HepG2 (cell line): ENCODE measurements around the gene CARHSP1. TPM values are rescaled to one million over a fixed set of nuclear protein-coding genes. Genes with fewer than 3 reads are reported as not detected.

Experiments
- ATAC-seq: fragments of 200-7000 bp; cut with Tn5 transposase; 3 replicates; pipeline ENCODE4 v1.9.1; 2020; ENCODE audit warnings: mild to moderate bottlenecking, moderate library complexity
- BruUV-seq: library from RNA; stranded (reverse); fragments of 400-500 nt; replicated peaks from 2 replicates; lab custom pipeline; 2021; lab: Mats Ljungman, UMichigan
- CTCF ChIA-PET: fragments of 300-600 bp; formaldehyde crosslinking; extraction: SDS; loops from one replicate; lab custom pipeline; 2021; ENCODE audit warnings: low total read pairs, inconsistent platforms, low intra/inter-chr PET ratio; lab: Yijun Ruan, JAX
- POLR2A ChIA-PET: fragments of 350-600 bp; sonication (Branson Sonifier 250); formaldehyde crosslinking; loops from one replicate; lab custom pipeline; 2020; ENCODE audit warnings: antibody characterized with exemption, inconsistent platforms; lab: Yijun Ruan, JAX
- DNase-seq: peaks from one replicate; pipeline ENCODE4 v3.0.0-alpha.2; 2015; ENCODE audit warnings: low spot score
- FAIRE-seq: peaks from 3 replicates; lab custom pipeline; 2011; peaks lifted over from hg19 to GRCh38; lab: Jason Lieb, UNC
- H2AFZ ChIP-seq: one replicate; pipeline ENCODE4 v1.6.1; 2011; ENCODE audit warnings: low read length, inconsistent platforms
- H3K27ac ChIP-seq: fragments of 300-600 bp; 3 replicates; pipeline ENCODE4 v1.8.0; 2011; ENCODE audit warnings: mixed run types, mild to moderate bottlenecking, mixed read lengths, low read length, inconsistent platforms; ENCODE audit not compliant: insufficient read depth; ENCODE audit errors: extremely low read length
- H3K27me3 ChIP-seq, 2 experiments: fragments of 200-600 bp in 1 of 2; 2 replicates in 1 of 2; 3 replicates in 1 of 2; pipeline versions ENCODE4 v1.6.0 to v1.8.0; 2011; ENCODE audit warnings: low read length in 2 of 2, mild to moderate bottlenecking in 2 of 2, moderate library complexity in 2 of 2, inconsistent platforms in 1 of 2; ENCODE audit not compliant: insufficient read depth in 2 of 2, control insufficient read depth in 1 of 2
- H3K36me3 ChIP-seq, 2 experiments: fragments of 200-600 bp in 1 of 2; replicated peaks in 1 of 2; 2 replicates in 1 of 2; 3 replicates in 1 of 2; pipeline versions ENCODE4 v1.5.1 to v1.8.0; 2011; ENCODE audit warnings: low read length in 2 of 2, inconsistent platforms in 1 of 2; ENCODE audit not compliant: insufficient read depth in 2 of 2, control insufficient read depth in 1 of 2
- H3K4me1 ChIP-seq: 2 replicates; pipeline ENCODE4 v1.5.1; 2012; ENCODE audit warnings: low read length, inconsistent platforms; ENCODE audit not compliant: insufficient read depth
- H3K4me2 ChIP-seq: 2 replicates; pipeline ENCODE4 v1.6.0; 2011; ENCODE audit warnings: low read depth, low read length, inconsistent platforms
- H3K4me3 ChIP-seq, 3 experiments: fragments of 200-600 bp in 1 of 3; sonication (generic), shearing (Covaris generic) in 1 of 3; replicated peaks in 1 of 3; 2 replicates each; pipeline ENCODE4 v1.5.1; 2011 to 2016; ENCODE audit warnings: low read length in 3 of 3, inconsistent platforms in 2 of 3, low read depth in 2 of 3, mild to moderate bottlenecking in 2 of 3, control low read depth in 1 of 3, mixed read lengths in 1 of 3; ENCODE audit not compliant: insufficient read depth in 1 of 3
- H3K79me2 ChIP-seq: one replicate; pipeline ENCODE4 v1.6.1; 2011; ENCODE audit warnings: low read length, inconsistent platforms; ENCODE audit not compliant: insufficient read depth
- H3K9ac ChIP-seq: 2 replicates; pipeline ENCODE4 v1.6.0; 2011; ENCODE audit warnings: mild to moderate bottlenecking, low read depth, low read length, inconsistent platforms; ENCODE audit not compliant: insufficient read depth
- H3K9me3 ChIP-seq: 2 replicates; pipeline ENCODE4 v1.5.1; 2012; ENCODE audit warnings: mild to moderate bottlenecking, low read length
- H4K20me1 ChIP-seq: 2 replicates; pipeline ENCODE4 v1.6.0; 2011; ENCODE audit warnings: inconsistent platforms, mild to moderate bottlenecking, low read length, moderate library complexity; ENCODE audit not compliant: insufficient read depth
- AGO1 ChIP-seq: fragments of 200-400 bp; formaldehyde crosslinking; IDR thresholded peaks from 2 replicates; pipeline ENCODE4 v1.6.1; 2017; ENCODE audit warnings: mild to moderate bottlenecking, low read depth, low read length, moderate library complexity; ENCODE audit not compliant: poor library complexity, severe bottlenecking
- POLR2AphosphoS5 ChIP-seq: IDR thresholded peaks from 2 replicates; pipeline ENCODE4 v1.6.1; 2012; ENCODE audit warnings: low read depth, low read length
- ZNF768 ChIP-seq: sonication (generic); formaldehyde crosslinking; IDR thresholded peaks from 2 replicates; pipeline ENCODE4 v1.4.0; 2020; ENCODE audit warnings: missing genetic modification reagents
- WGBS: methylation state at CpG from one replicate; pipeline ENCODE4 v1.1.6; 2017; ENCODE audit warnings: low lambda C conversion rate; 5-methylcytosine and 5-hydroxymethylcytosine counted together
- in situ Hi-C: cut with HindIII; loops from 2 replicates; pipeline ENCODE4 v1.10.0; 2017; ENCODE audit warnings: low pct_unique_long_range_greater_than_20kb; ENCODE audit not compliant: extremely low pct_ligation_motif_present
- intact Hi-C: fragments of 100-400 bp; cut with micrococcal nuclease; formaldehyde crosslinking; loops from one replicate; pipeline ENCODE4 v1.10.0; 2022; ENCODE audit not compliant: unreplicated experiment
- polyA plus RNA-seq, 8 experiments: library from polyadenylated mRNA; depleted of rRNA in 3 of 8; stranded (reverse) in 7 of 8; unstranded in 1 of 8; fragments of >200 nt; fragmentation: Illumina TruSeq in 4 of 8; extraction: Trizol in 4 of 8; gene quantifications; 2 replicates each; pipeline versions ENCODE4 v1.2.1 to v1.2.3, GENCODE V29; 2011 to 2016; ENCODE audit warnings: low read depth in 4 of 8, missing spikeins in 1 of 8, mixed read lengths in 1 of 8; ENCODE audit not compliant: insufficient read depth in 1 of 8
- total RNA-seq, 5 experiments: library from RNA; depleted of rRNA; stranded (reverse); fragments of >200 nt; fragmentation: Illumina TruSeq; extraction: Trizol; gene quantifications; 2 replicates each; pipeline ENCODE4 v1.2.3, GENCODE V29; 2016; ENCODE audit warnings: low read depth in 1 of 5
- TF ChIP-seq, protein P1 (sequence below): sonication (generic); formaldehyde crosslinking; IDR thresholded peaks from 2 replicates; pipeline ENCODE4 v1.4.0; 2020; ENCODE audit warnings: missing genetic modification reagents
- TF ChIP-seq, protein P2 (sequence below): sonication (generic); formaldehyde crosslinking; IDR thresholded peaks from 2 replicates; pipeline ENCODE4 v1.5.1; 2020; ENCODE audit warnings: mild to moderate bottlenecking, missing genetic modification reagents, borderline replicate concordance
- TF ChIP-seq, protein P3 (sequence below): sonication (generic); formaldehyde crosslinking; IDR thresholded peaks from 2 replicates; pipeline ENCODE4 v1.8.1; 2023; ENCODE audit warnings: mild to moderate bottlenecking, inconsistent platforms, moderate library complexity, missing genetic modification reagents, borderline replicate concordance
- TF ChIP-seq, protein P4 (sequence below): sonication (generic); formaldehyde crosslinking; conservative IDR thresholded peaks from 2 replicates; pipeline ENCODE4 v1.4.0; 2020; ENCODE audit warnings: mild to moderate bottlenecking, missing genetic modification reagents, moderate library complexity

Gene CARHSP1
- total and polyA plus RNA-seq, 2 of the 13 experiments (the other 11 are each of a cell fraction or from before 2014, with no cell fraction given) = 173 to 345 TPM

DNA sequence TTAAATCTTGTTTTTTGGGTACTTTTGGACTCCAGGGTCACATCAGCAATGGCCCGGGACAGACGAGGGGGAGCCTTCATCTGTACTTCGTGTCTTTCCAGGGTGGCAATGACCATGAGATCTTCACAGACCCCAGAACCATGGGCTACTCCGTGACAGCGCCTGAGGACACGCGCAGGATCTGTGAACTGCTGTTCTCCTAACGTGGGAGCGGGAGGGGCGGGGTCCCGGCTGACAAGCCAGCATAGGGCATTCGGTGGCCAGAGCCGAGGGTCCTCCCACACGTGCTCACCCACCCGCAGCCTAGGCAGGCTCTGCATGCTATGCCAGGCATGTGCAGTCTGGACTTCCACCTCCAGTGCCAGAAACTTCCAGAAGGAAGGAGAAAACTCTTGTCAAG, 21.2 kb downstream of the CARHSP1 start:
- Histone ChIP-seq H3K4me1 (peaks cover 31% of the 10 kb centered on the region), H2AFZ (no peak overlapping the region), H3K9me3 (no peaks in the 10 kb centered on the region), H3K9ac (no peak overlapping the region), H3K79me2 (peaks cover 22% of the 10 kb centered on the region), H4K20me1 (peaks cover 67% of the 10 kb centered on the region), H3K4me3 (no peak overlapping the region), H3K27me3 (no peaks in the 10 kb centered on the region), H3K4me2 (no peak overlapping the region), H3K36me3 (peaks cover 38 to 65% of the 10 kb centered on the region in 2 experiments), H3K27ac (no peak overlapping the region)
- in situ Hi-C loops = no loop called here
- no TSS peak for BruUV-seq
- DNase-seq (no peak), ATAC-seq (no peak), FAIRE-seq (no peak)
- ChIA-PET POLR2A (no interaction called here), CTCF (no interaction called here)
- 98% methylated on average over 15 of the region's 15 CpGs for WGBS
- intact Hi-C loops = no loop called here
- TF ChIP-seq ZNF768 (CRISPR knock-in tag) (peak; percentile 16; the same call in 1 of the 2 replicates), AGO1 (peak; percentile 33), POLR2AphosphoS5 (peak; percentile 28)
- TF ChIP-seq, protein P1, sequence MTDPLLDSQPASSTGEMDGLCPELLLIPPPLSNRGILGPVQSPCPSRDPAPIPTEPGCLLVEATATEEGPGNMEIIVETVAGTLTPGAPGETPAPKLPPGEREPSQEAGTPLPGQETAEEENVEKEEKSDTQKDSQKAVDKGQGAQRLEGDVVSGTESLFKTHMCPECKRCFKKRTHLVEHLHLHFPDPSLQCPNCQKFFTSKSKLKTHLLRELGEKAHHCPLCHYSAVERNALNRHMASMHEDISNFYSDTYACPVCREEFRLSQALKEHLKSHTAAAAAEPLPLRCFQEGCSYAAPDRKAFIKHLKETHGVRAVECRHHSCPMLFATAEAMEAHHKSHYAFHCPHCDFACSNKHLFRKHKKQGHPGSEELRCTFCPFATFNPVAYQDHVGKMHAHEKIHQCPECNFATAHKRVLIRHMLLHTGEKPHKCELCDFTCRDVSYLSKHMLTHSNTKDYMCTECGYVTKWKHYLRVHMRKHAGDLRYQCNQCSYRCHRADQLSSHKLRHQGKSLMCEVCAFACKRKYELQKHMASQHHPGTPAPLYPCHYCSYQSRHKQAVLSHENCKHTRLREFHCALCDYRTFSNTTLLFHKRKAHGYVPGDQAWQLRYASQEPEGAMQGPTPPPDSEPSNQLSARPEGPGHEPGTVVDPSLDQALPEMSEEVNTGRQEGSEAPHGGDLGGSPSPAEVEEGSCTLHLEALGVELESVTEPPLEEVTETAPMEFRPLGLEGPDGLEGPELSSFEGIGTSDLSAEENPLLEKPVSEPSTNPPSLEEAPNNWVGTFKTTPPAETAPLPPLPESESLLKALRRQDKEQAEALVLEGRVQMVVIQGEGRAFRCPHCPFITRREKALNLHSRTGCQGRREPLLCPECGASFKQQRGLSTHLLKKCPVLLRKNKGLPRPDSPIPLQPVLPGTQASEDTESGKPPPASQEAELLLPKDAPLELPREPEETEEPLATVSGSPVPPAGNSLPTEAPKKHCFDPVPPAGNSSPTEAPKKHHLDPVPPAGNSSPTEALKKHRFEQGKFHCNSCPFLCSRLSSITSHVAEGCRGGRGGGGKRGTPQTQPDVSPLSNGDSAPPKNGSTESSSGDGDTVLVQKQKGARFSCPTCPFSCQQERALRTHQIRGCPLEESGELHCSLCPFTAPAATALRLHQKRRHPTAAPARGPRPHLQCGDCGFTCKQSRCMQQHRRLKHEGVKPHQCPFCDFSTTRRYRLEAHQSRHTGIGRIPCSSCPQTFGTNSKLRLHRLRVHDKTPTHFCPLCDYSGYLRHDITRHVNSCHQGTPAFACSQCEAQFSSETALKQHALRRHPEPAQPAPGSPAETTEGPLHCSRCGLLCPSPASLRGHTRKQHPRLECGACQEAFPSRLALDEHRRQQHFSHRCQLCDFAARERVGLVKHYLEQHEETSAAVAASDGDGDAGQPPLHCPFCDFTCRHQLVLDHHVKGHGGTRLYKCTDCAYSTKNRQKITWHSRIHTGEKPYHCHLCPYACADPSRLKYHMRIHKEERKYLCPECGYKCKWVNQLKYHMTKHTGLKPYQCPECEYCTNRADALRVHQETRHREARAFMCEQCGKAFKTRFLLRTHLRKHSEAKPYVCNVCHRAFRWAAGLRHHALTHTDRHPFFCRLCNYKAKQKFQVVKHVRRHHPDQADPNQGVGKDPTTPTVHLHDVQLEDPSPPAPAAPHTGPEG (CRISPR knock-in tag) = no peak
- TF ChIP-seq, protein P2, sequence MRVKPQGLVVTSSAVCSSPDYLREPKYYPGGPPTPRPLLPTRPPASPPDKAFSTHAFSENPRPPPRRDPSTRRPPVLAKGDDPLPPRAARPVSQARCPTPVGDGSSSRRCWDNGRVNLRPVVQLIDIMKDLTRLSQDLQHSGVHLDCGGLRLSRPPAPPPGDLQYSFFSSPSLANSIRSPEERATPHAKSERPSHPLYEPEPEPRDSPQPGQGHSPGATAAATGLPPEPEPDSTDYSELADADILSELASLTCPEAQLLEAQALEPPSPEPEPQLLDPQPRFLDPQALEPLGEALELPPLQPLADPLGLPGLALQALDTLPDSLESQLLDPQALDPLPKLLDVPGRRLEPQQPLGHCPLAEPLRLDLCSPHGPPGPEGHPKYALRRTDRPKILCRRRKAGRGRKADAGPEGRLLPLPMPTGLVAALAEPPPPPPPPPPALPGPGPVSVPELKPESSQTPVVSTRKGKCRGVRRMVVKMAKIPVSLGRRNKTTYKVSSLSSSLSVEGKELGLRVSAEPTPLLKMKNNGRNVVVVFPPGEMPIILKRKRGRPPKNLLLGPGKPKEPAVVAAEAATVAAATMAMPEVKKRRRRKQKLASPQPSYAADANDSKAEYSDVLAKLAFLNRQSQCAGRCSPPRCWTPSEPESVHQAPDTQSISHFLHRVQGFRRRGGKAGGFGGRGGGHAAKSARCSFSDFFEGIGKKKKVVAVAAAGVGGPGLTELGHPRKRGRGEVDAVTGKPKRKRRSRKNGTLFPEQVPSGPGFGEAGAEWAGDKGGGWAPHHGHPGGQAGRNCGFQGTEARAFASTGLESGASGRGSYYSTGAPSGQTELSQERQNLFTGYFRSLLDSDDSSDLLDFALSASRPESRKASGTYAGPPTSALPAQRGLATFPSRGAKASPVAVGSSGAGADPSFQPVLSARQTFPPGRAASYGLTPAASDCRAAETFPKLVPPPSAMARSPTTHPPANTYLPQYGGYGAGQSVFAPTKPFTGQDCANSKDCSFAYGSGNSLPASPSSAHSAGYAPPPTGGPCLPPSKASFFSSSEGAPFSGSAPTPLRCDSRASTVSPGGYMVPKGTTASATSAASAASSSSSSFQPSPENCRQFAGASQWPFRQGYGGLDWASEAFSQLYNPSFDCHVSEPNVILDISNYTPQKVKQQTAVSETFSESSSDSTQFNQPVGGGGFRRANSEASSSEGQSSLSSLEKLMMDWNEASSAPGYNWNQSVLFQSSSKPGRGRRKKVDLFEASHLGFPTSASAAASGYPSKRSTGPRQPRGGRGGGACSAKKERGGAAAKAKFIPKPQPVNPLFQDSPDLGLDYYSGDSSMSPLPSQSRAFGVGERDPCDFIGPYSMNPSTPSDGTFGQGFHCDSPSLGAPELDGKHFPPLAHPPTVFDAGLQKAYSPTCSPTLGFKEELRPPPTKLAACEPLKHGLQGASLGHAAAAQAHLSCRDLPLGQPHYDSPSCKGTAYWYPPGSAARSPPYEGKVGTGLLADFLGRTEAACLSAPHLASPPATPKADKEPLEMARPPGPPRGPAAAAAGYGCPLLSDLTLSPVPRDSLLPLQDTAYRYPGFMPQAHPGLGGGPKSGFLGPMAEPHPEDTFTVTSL (CRISPR knock-in tag) = no peak
- TF ChIP-seq, protein P3, sequence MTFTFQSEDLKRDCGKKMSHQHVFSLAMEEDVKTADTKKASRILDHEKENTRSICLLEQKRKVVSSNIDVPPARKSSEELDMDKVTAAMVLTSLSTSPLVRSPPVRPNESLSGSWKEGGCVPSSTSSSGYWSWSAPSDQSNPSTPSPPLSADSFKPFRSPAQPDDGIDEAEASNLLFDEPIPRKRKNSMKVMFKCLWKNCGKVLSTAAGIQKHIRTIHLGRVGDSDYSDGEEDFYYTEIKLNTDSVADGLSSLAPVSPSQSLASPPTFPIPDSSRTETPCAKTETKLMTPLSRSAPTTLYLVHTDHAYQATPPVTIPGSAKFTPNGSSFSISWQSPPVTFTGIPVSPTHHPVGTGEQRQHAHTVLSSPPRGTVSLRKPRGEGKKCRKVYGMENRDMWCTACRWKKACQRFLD (CRISPR knock-in tag) = no peak
- TF ChIP-seq, protein P4, sequence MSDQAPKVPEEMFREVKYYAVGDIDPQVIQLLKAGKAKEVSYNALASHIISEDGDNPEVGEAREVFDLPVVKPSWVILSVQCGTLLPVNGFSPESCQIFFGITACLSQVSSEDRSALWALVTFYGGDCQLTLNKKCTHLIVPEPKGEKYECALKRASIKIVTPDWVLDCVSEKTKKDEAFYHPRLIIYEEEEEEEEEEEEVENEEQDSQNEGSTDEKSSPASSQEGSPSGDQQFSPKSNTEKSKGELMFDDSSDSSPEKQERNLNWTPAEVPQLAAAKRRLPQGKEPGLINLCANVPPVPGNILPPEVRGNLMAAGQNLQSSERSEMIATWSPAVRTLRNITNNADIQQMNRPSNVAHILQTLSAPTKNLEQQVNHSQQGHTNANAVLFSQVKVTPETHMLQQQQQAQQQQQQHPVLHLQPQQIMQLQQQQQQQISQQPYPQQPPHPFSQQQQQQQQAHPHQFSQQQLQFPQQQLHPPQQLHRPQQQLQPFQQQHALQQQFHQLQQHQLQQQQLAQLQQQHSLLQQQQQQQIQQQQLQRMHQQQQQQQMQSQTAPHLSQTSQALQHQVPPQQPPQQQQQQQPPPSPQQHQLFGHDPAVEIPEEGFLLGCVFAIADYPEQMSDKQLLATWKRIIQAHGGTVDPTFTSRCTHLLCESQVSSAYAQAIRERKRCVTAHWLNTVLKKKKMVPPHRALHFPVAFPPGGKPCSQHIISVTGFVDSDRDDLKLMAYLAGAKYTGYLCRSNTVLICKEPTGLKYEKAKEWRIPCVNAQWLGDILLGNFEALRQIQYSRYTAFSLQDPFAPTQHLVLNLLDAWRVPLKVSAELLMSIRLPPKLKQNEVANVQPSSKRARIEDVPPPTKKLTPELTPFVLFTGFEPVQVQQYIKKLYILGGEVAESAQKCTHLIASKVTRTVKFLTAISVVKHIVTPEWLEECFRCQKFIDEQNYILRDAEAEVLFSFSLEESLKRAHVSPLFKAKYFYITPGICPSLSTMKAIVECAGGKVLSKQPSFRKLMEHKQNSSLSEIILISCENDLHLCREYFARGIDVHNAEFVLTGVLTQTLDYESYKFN (CRISPR knock-in tag) = no peak
